Loucy (cell line): Measurements from ENCODE around the gene PDE3B.
"Not testable (repeated sequence)": the region's sequence is repeated elsewhere in the genome, so short reads cannot be mapped to it uniquely, and the experiment has no call there.

Source experiments
- H2AFZ ChIP-seq: fragments of 200-600 bp; sonication (generic); 2 replicates; pipeline ENCODE4 v1.6.0; 2016; ENCODE audit warnings: antibody characterized with exemption, mild to moderate bottlenecking, low read length, moderate library complexity
- H3F3A ChIP-seq: fragments of 200-600 bp; 2 replicates; pipeline ENCODE4 v1.6.0; 2016; ENCODE audit warnings: antibody characterized with exemption, low read depth, mild to moderate bottlenecking
- H3K27me3 ChIP-seq: fragments of 200-600 bp; sonication (generic); 2 replicates; pipeline ENCODE4 v1.6.1; 2014; ENCODE audit warnings: low read length, mild to moderate bottlenecking; ENCODE audit not compliant: insufficient read depth, poor library complexity, severe bottlenecking
- H3K36me3 ChIP-seq: fragments of 200-600 bp; sonication (generic); 2 replicates; pipeline ENCODE4 v1.6.1; 2016; ENCODE audit warnings: low read length; ENCODE audit not compliant: insufficient read depth
- H3K4me1 ChIP-seq: fragments of 200-600 bp; sonication (generic); 2 replicates; pipeline ENCODE4 v1.5.1; 2014; ENCODE audit warnings: low read length, mild to moderate bottlenecking; ENCODE audit not compliant: insufficient read depth, poor library complexity, severe bottlenecking
- H3K4me2 ChIP-seq: fragments of 200-600 bp; sonication (generic); 2 replicates; pipeline ENCODE4 v1.6.0; 2014; ENCODE audit warnings: antibody characterized with exemption, low read length, low read depth, mild to moderate bottlenecking; ENCODE audit not compliant: poor library complexity, severe bottlenecking
- H3K4me3 ChIP-seq: fragments of 200-600 bp; sonication (generic); 2 replicates; pipeline ENCODE4 v1.5.1; 2014; ENCODE audit warnings: low read length, mild to moderate bottlenecking, mixed read lengths; ENCODE audit not compliant: poor library complexity, severe bottlenecking
- H3K79me2 ChIP-seq: fragments of 200-600 bp; sonication (generic); 2 replicates; pipeline ENCODE4 v1.6.1; 2014; ENCODE audit warnings: low read length; ENCODE audit not compliant: insufficient read depth
- H3K9ac ChIP-seq: fragments of 200-600 bp; sonication (generic); 2 replicates; pipeline ENCODE4 v1.6.0; 2014; ENCODE audit warnings: mild to moderate bottlenecking, low read depth, low read length, moderate library complexity; ENCODE audit not compliant: poor library complexity, severe bottlenecking
- H3K9me2 ChIP-seq: fragments of 200-600 bp; sonication (generic); replicated peaks from 2 replicates; pipeline ENCODE4 v1.6.1; 2016; ENCODE audit warnings: low read depth, low read length, mixed read lengths
- H3K9me3 ChIP-seq: fragments of 200-600 bp; sonication (generic); 2 replicates; pipeline ENCODE4 v1.6.1; 2014; ENCODE audit warnings: mild to moderate bottlenecking, antibody characterized with exemption, low read length, low read depth; ENCODE audit not compliant: insufficient read depth
- H4K20me1 ChIP-seq: fragments of 200-600 bp; sonication (generic); 2 replicates; pipeline ENCODE4 v1.6.0; 2014; ENCODE audit warnings: antibody characterized with exemption, low read length, mild to moderate bottlenecking; ENCODE audit not compliant: insufficient read depth, poor library complexity, severe bottlenecking
- EZH2phosphoT487 ChIP-seq: fragments of 200-600 bp; IDR thresholded peaks from 2 replicates; pipeline ENCODE4 v1.6.1; 2018; ENCODE audit warnings: antibody characterized with exemption, mild to moderate bottlenecking, moderate library complexity, borderline replicate concordance
- TF ChIP-seq, protein P1 (sequence below): fragments of 200-600 bp; sonication (generic); conservative IDR thresholded peaks from 2 replicates; pipeline ENCODE4 v1.5.1; 2014; ENCODE audit warnings: mild to moderate bottlenecking, antibody characterized with exemption, low read length

Gene PDE3B

GRCh38 chr11:14741195-14741594 lies 97.6 kb downstream of the PDE3B start:
- TF ChIP-seq, protein P1, sequence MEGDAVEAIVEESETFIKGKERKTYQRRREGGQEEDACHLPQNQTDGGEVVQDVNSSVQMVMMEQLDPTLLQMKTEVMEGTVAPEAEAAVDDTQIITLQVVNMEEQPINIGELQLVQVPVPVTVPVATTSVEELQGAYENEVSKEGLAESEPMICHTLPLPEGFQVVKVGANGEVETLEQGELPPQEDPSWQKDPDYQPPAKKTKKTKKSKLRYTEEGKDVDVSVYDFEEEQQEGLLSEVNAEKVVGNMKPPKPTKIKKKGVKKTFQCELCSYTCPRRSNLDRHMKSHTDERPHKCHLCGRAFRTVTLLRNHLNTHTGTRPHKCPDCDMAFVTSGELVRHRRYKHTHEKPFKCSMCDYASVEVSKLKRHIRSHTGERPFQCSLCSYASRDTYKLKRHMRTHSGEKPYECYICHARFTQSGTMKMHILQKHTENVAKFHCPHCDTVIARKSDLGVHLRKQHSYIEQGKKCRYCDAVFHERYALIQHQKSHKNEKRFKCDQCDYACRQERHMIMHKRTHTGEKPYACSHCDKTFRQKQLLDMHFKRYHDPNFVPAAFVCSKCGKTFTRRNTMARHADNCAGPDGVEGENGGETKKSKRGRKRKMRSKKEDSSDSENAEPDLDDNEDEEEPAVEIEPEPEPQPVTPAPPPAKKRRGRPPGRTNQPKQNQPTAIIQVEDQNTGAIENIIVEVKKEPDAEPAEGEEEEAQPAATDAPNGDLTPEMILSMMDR = no peak
- no peak for TF ChIP-seq EZH2phosphoT487
- H4K20me1 ChIP-seq = no peaks in the 10 kb centered on the region

GRCh38 chr11:14742849-14743559 lies 99.4 kb downstream of the PDE3B start:
- no peaks in the 10 kb centered on the region for H3K9me2 ChIP-seq
- H3K9me3 ChIP-seq = no peaks in the 10 kb centered on the region; the same call in 1 of the 2 replicates
- H3K4me1 ChIP-seq = peaks cover 12% of the 10 kb centered on the region
- H3K79me2 ChIP-seq = peaks cover 86% of the 10 kb centered on the region
- TF ChIP-seq EZH2phosphoT487 = no peak
- TF ChIP-seq, protein P1 = no peak
- no peaks in the 10 kb centered on the region for H3K27me3 ChIP-seq
- no peaks in the 10 kb centered on the region for H3K36me3 ChIP-seq
- H3K4me3 ChIP-seq = no peak overlapping the region
- H3K9ac ChIP-seq = no peak overlapping the region
- no peak overlapping the region for H3K4me2 ChIP-seq
- no peak overlapping the region for H2AFZ ChIP-seq
- no peaks in the 10 kb centered on the region for H4K20me1 ChIP-seq
- H3F3A ChIP-seq = no peaks in the 10 kb centered on the region

More at GRCh38 chr11:14741195-14741594, 97.6 kb downstream of the PDE3B start:
- H3K9me3 ChIP-seq = no peaks in the 10 kb centered on the region; the same call in 1 of the 2 replicates
- no peaks in the 10 kb centered on the region for H3K36me3 ChIP-seq
- H3K4me1 ChIP-seq = peaks cover 4% of the 10 kb centered on the region
- H2AFZ ChIP-seq = no peak overlapping the region
- H3K9me2 ChIP-seq = no peaks in the 10 kb centered on the region
- H3K4me2 ChIP-seq = no peak overlapping the region
- no peaks in the 10 kb centered on the region for H3K27me3 ChIP-seq
- peaks cover 81% of the 10 kb centered on the region for H3K79me2 ChIP-seq
- H3K9ac ChIP-seq = no peak overlapping the region
- H3F3A ChIP-seq = no peaks in the 10 kb centered on the region
- H3K4me3 ChIP-seq = no peak overlapping the region

DNA sequence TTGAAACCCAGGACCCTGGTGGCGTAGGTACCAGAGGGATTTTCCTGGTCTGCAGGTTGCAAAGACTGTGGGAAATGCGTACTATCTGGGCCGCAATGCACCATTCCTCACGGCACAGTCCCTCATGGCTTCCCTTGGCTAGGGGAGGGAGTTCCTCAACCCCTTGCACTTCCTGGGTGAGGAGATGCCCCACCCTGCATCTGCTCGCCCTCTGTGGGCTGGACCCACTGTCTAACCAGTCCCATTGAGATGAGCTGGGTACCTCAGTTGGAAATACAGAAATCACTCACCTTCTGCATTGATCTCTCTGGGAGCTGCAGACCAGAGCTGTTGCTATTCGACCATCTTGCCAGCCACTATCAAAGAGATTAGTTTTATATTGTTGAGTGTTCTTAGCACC lies 100.1 kb downstream of the PDE3B start:
- not testable (repeated sequence) for H3K4me3 ChIP-seq, H3K9me2 ChIP-seq, H3K27me3 ChIP-seq, H3K9ac ChIP-seq, H4K20me1 ChIP-seq, H3K36me3 ChIP-seq, H3K9me3 ChIP-seq, H2AFZ ChIP-seq, H3F3A ChIP-seq, H3K4me2 ChIP-seq
- Histone ChIP-seq H3K79me2 (peaks cover 92% of the 10 kb centered on the region), H3K4me1 (peaks cover 12% of the 10 kb centered on the region)
